Measurements from ENCODE around the gene GABPB2.

GABPB2 gene

DNA sequence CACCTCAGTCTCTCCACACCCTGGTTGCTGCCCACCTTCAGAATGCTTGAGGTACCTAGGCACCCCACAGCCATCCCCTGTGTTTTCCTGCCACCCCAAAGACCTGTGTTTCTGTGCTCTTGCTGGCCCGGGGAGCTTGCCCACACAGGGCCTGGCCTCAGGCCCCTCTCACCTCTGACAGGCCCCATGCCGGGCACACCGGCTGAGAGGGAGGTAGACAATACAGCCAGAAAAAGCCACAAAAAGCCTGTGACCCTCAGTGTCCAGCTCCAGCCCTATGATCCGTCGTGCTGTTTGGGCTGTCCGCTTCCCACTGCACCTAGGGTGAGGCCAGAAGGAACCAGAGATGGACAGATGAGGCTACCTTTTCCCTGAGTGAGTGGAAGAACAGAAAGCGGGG lies 64.4 kb downstream of the GABPB2 start:
- no peak for FAIRE-seq

DNA sequence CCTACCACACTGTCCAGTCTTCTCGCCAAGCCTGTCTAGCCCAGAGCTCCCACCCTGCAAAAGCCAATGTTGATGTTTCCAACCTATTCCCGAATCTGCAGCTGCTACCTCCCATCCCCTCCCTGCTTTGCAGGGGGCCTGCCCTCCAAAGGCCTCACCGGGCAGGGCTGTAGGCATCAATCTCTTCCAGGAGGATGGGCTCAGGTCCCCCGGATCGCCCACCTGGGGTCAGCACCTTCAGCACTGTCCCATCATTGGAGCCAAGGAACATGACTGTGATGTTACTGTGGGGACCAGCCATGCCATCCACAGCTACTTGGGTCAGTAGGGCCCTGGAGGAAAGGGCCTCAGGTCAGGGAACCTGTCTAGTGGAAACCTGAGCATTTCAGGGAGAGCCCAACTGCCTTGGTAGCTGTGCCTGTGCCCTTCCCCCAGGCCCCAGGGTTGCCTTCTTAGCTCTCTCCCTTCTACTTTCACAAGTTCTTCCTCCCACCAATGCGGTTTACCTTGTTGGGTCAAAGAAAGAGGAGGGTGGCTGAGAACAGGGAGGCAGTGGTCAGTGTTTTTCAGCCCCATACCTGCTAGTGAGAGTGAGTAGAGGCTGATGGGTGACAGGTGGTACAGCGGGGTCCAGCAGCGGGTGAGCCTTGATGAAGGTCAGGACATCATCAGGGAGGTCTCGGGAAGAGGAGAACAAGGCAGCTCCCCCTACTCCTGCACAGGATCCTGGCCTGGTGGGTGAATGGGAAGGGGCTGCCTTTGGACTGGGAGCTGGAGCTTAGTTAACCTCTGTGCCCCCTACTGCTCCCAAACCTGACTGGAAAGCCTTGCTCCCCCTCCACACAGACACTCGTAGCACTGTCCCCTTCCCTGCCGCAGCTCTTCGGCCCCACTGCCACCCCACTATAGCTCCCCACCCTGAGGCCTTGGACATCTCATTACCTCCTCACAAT lies 65.1 kb downstream of the GABPB2 start:
- FAIRE-seq = no peak

DNA sequence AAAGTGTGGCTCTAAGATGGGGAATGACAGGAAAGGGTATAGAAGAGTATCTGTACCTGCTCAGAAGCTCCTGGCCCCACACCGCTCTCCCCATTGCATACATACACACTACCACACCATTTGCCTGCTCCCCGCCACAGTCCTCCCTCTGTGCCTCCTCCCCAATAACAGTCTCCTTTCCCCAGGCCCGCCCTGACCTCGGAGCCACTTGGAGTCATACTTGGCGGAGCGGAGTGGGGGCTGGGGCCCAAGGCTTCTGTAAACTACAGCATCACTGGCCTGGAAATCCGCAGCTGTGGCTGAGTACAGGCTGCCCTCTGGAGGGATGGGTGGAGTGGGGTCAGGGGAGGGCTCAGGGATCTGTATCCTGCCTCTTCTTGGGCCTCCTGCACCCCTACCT lies 67.2 kb downstream of the GABPB2 start:
- no peak for FAIRE-seq

DNA sequence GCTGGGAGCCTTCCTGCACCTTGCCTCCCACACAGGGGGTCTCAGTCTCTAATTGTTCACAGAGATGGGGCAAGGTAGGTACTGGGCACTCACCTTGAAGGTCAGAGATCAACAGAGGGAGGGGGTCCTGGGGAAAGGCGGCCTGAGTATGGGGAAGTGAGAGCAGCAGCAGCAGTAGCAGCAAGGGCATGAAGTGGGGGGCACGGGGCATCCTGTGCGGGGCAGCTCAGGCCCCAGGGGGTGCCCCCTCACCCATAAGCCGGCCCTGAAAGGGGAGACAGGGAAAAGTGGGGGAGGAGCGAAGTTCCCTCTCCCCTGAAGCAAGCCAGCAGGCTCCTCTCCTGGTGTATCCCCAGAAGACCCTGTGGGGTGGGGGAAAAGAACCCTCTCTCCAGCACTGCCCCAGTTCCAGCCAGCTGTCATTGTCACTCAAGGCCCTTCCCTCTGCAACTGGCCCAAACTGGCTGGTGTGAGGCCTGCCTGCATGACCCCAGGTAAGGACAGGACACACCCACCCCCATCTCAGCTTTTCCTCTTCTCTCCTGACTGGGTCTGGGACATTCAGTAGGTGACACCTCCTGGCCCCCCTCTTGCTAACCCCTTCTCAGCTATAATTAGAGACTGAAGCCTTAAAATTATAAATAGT lies 72.0 kb downstream of the GABPB2 start:
- no peak for FAIRE-seq

DNA sequence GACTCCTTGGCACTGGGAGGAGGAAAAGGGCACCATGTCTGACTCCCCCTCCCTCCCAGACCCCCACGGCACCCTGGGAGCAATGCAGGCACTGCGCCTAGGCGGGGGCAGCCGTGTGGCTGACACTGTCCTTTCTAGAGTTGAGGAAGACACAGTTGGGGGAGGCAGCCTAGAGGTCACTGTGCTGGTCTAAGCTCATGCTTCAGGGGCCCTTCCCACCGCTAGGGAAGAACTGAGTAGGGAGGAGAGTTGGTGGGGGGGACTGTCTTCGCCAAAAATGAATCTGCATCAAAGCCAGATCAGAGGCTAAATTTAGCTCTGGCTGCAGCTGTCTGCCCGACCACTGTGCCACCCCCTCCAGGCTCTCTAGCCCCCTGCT lies 72.5 kb downstream of the GABPB2 start:
- FAIRE-seq = no peak

DNA sequence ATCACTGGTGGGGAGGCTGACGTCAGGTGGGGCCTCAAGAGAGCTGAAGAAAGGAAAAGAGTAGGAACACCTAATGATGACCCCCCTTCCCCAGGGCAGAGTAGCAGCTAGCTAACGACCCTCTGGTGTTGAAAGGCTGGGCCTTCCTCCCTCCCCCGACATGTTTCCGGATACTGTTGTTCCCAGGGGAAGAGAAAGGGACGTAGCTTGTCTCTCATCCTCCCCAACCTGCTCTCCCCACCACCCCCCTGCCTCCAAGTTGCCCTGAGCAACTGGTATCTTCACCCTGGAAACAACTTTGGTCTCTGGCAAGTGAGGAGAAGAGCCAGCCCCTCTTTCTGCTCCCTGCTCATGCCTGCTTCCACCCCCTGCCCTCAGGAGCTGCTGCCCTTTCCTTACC lies 73.4 kb downstream of the GABPB2 start:
- no peak for FAIRE-seq

DNA sequence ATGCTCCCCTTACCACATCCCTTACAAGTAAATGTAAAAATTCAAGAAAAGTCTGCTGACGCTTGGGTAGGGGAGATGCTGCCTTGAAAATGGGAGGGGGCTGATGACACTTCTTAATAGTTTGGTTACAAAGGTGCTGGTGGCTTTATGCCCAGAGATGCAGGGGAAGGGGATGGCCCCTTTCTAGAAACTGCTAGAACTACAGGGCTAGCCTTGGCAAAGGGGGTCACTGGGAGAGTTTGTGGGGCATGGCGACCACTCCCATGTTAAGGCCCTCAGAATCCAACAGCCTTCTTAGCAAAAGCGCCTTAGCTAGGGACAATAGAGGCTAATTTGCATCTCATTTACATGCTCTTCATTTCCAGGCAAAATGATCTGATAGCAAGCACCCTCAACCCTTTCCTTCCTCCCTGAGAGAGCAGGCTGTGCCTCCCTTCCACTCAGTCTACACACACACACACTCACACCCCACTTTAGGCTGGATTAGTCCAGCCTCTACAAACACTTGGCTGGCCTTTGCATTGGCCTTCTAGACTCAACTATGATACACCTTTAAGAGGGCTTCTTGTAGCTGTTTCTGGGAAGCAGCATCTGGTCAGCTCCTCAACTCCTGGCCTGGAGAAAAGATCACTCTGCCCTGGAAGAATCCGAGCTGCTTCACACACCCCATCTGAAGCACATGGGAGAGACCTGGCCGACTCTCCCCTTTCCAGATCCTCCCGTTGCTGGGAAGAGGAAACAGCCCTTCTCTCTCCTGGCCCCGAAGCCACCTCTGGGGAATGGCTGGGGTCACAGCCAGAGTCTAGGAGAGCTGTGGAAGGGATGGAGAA lies 74.1 kb downstream of the GABPB2 start:
- no peak for FAIRE-seq

DNA sequence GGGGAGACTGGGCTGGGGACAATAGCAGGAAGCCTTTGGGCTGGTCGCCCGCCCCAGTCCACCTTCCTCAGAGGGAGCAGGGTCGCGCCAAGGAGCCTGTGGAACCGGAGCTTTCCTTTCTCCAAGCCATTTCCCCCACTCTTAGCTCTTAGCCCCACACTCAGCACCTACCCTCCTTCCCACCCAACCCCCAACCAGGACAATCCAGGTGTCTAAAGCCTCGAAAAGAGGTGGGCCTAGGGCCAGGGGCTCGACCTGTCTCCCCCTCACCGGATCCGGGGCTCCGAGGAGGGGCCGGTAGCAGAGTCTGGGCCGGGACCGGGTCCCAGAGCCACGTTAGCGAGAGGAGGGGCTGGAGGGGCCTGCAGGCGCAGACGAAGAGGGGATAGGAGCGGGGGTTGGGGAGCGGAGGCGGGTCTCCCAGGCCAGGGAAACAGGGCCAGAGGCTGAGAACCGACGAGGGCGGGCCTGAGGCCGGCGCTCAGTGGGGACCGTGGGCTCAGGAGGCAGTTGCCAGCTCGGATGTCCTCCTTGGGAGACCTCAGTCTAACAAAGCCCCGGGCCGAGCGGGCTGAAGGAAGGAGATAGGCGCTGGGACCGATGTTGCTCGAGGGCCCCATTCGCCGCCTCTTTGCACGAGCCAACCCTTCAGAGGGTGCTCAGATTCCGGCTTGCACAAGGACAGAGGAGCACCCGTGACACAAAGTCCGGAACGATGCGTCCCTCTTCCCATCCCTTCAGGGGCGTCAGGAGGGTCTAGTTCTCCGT lies 74.9 kb downstream of the GABPB2 start:
- FAIRE-seq = no peak

DNA sequence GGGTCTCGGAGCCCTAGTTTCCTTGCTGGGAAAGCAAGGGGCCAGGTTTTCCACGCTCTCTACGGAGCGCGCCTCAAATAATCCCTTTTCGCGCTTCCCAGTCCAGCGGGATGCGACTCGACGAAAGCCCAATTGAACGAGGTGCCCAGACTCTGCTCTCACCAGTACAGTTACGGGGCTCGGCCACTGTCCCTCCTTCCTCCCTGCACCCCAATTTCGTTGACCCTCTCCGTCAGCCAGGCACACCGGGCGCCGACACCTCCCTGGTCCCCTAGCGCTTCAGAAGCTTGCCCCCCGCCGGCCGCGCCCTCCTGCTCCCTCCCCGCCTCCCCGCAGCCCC lies 75.5 kb downstream of the GABPB2 start:
- FAIRE-seq = no peak

DNA sequence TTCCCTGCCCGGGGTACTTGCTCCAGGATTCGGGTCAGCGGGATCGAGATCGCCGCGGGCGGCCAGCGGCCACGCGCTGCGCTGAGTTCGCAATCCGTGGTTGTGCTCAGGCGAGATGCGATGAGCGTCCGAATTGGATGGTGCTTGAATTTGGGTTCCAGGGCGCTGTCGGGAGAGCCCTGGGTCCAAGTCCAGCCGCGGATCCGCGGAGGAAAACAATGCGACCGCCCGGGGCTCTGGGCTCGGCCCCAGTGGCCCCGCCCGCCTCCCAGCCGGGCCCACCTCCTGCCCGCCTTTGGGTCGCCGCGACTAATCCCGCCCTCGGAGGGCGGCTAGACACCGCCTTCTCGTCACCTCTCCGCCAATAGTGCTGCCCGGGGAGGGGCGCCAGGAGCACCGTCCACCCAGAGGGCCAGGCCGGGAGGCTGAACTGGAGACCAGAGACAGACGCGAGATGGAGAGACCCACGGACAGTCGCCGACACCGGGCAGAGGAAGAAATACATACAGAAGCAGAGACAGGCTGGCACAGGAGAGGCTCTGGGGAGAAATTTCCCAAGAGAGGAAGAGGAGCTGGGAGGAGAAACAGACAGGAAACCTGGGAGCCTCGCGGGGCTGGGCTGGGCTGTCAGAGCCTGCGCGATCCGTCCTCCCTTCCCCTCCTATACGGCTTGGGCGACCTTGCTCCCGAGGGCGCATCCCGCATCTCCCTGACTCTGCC lies 76.0 kb downstream of the GABPB2 start, which contains the start of gene SEMA6C:
SEMA6C (minus strand) TSS at position 220 of the 720 bp plus-strand sequence. CDS start 4,010 bp downstream, outside the sequence.
- FAIRE-seq = no peak

DNA sequence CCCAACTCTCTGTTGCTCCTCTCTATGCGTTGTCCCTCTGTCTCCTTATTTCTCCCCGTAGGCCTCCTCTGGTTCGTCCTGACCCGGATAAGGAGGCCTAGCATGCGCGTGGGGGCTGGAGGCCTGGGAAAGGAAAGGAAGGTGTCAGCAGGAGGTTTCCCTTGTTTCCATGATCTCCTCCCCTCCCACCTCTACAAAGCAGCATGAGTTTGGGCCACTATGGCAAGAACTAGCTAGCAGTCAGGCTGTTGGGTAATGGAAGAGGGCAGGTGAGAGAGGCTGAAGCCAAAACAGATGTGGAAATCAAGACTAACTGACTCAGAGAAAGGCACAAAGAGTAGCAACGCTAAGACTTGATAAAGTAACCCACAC lies 76.6 kb downstream of the GABPB2 start:
- FAIRE-seq = no peak

DNA sequence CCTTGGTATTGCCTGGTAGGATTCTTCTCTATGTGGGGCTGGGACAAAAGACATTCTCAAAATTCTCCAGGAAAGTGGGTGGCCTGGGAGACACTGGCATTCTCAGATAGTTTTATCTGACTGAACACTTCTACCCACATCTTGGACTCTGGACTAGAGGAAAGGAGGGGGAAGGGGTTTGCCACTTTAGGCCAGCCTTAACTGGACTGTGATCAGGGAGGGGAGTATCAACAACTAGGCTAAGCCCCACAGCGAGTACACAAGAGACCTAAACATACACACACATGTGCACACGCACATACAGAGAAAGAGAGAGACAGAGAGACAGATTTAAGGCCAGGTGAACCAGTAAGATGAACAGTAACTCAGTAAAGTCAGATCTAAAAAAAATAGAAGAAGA lies 77.1 kb downstream of the GABPB2 start:
- FAIRE-seq = no peak

DNA sequence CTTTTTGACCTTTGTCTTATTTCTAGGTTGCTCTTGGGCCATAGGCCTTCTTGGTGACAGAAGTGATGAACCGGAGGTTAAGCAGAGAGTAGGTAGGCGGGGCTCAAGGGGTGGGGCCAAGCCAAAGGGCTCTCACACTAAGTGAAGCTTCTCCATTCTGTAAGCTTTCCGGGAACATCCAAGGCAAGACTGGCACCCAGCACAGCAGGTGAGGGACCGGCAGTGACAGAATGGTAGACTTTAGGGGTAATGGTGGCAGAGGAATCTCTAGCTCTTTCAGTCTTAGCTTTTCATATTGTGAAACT lies 85.9 kb downstream of the GABPB2 start, which contains the start of gene TNFAIP8L2:
TNFAIP8L2 (plus strand) TSS at position 135 of the 305 bp plus-strand sequence. CDS start 2,049 bp downstream, outside the sequence.
- FAIRE-seq = no peak

DNA sequence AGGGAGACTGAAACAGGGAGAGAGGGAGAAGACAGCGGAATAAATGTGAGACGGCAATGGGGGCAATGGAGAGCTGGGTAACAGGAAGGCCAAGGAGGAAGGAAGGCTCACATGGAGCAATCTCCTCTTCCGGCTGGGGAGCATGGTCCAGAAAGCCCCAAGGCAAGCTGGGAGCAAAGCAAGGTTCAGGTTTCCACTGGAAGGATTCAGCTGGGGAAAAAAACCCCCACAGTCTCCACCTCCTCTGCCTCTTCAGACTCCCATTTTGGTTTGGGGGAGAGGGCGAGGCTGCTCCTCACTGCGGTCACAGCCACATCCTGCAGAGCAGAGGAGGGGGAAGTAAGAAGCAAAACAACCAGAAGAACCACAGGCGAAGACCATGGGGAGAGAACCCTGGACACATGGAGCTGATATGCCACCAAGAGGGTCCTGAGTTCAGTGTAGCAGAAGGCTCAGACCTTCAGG lies 86.5 kb downstream of the GABPB2 start:
- FAIRE-seq = no peak

DNA sequence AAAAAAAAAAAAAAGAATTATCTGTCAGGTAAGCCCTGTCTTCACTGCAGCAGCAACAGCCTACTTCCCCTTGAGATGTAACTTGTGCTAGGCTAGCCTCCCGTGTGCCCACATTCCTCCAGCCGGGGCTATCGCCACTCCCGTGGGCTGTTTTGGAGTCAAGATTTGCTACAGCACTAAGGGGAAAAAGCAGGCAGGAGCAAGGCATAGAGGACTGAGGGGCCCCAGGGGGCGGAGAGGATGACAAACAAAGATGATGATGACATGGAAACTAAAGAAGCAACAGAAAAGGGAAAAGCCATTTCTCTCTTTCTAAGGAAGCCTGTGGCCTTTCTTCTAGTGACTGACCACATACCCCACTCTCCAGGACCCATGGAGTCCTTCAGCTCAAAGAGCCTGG lies 87.8 kb downstream of the GABPB2 start:
- FAIRE-seq = no peak

DNA sequence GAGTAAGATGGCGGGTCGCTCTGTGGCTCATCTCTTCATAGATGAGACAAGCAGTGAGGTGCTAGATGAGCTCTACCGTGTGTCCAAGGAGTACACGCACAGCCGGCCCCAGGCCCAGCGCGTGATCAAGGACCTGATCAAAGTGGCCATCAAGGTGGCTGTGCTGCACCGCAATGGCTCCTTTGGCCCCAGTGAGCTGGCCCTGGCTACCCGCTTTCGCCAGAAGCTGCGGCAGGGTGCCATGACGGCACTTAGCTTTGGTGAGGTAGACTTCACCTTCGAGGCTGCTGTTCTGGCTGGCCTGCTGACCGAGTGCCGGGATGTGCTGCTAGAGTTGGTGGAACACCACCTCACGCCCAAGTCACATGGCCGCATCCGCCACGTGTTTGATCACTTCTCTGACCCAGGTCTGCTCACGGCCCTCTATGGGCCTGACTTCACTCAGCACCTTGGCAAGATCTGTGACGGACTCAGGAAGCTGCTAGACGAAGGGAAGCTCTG lies 88.2 kb downstream of the GABPB2 start:
- no peak for FAIRE-seq

DNA sequence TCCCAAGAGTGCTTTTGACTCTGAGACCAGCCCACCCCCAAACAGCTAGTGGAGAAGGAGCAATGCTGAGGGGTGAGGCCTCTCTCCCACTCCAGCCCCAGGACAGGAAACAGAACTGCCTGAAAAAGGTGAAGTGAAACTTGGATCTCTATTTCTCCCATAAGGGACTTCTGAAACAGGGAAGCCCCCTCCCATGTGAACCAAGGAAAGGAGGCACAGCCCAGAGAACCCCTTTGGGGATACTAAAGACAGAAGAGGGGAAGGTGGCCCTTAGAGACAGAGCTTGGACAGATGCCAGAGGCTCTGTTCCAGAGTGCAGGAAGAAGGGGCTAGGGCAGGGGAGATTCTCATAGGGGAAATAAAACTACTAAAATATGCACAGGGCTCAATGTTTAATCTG lies 88.8 kb downstream of the GABPB2 start:
- FAIRE-seq = no peak

DNA sequence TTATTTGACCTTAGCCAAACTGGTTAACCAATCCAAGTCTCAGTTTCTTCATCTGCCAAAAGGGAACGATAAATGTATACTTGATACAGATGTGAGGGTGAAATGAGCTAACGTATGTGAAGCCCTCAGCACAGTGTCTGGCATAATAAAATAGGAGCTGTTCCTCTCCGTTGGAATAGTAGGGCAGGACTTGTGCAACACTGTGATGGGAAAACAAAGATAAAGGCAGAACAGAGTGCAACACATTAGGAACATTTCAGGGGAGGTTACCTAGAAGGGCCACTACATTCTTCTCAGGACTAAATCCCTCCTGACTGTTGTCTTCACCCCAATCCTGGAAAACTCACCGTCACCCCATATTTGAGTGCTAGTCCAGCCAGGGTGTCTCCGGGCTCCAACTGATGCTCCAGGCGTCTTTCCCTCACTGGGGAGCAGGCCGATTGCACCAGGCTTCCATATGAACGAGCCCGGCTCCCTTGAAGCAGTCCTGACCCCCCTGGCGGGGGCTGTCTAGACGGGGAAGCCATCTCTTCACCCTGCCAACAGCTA lies 94.2 kb downstream of the GABPB2 start:
- FAIRE-seq = no peak

DNA sequence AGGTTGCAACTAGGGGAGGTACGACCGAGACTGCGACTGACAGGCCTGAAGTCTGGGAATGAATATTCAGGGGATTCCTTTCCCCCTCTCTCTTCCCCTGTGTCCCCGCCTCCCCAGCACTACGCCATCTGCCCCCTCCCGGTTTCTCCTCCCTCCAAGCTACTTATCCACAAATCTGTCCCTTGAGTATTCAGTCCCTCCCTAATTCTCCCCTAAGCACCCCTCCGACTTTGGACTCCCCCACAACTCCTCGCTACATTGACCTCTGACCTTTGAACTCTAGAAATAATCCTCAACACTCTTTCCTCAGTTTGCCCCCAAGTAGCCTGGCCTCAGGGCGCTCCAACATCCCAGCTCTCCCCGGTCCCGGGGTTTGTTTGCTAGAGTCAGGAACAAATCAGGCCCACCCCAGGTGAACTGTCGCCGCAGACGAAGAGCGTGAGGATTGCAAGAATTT lies 94.7 kb downstream of the GABPB2 start:
- no peak for FAIRE-seq

DNA sequence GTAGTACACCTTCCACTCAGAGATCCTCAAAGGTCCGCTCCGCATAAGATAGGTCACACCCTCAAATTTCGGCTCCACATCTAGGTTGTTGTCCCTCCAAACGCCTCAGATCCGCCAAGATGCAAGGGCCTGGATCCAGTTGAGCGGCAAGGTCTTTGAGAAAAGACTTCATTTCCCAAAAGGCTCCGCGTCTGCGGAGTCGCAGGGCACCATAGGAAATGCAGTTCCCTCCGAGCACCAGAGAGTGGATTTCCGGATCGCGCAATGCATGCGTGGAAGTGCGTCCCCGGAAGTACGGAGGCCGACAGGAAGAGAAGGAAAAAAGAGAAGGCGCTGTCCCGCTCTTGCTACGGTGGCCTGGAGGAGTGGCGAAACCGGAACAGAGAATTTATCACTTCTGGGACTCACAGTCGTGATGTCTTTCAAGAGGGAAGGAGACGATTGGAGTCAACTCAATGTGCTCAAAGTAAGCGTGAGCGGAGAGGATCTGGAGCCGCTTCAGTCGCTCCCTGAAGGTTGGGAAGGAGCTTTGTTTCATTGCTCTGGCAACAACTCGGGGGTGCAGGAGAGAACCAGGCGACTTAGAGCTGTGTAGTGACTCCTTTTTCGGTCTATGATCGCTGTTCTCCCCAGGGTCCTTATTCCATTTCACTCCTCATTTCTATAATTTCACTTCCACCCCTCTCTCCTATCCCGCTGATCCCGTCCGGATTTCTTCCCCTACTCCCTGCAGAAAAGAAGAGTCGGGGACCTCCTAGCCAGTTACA lies 95.4 kb downstream of the GABPB2 start, which contains the start of the genes LYSMD1 and SCNM1:
LYSMD1 (minus strand) TSS at position 165 of the 767 bp plus-strand sequence. CDS start 644 bp downstream, outside the sequence.
SCNM1 (plus strand) TSS at position 407 of the 767 bp plus-strand sequence; CDS start at position 416, 9 bp downstream.
- peak; percentile 96 for FAIRE-seq
